Measurements from ENCODE around the gene NAPB.
"Not testable (repeated sequence)": the region's sequence is repeated elsewhere in the genome, so short reads cannot be mapped to it uniquely, and the experiment has no call there.

DNA sequence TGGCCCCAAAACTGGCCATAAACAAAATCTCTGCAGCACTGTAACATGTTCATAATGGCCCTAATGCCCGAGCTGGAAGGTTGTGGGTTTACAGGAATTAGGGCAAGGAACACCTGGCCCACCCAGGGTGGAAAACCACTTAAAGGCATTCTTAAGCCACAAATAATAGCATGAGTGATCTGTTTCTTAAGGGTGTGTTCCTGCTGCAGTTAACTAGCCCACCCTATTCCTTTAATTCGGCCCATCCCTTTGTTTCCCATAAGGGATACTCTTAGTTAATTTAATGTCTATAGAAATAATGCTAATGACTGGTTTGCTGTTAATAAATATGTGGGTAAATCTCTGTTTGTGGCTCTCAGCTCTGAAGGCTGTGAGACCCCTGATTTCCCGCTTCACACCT is 45.7 kb upstream of the NAPB start:
- TF ChIP-seq, protein P1, sequence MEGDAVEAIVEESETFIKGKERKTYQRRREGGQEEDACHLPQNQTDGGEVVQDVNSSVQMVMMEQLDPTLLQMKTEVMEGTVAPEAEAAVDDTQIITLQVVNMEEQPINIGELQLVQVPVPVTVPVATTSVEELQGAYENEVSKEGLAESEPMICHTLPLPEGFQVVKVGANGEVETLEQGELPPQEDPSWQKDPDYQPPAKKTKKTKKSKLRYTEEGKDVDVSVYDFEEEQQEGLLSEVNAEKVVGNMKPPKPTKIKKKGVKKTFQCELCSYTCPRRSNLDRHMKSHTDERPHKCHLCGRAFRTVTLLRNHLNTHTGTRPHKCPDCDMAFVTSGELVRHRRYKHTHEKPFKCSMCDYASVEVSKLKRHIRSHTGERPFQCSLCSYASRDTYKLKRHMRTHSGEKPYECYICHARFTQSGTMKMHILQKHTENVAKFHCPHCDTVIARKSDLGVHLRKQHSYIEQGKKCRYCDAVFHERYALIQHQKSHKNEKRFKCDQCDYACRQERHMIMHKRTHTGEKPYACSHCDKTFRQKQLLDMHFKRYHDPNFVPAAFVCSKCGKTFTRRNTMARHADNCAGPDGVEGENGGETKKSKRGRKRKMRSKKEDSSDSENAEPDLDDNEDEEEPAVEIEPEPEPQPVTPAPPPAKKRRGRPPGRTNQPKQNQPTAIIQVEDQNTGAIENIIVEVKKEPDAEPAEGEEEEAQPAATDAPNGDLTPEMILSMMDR (IDR thresholded peaks at IDR 0.05) = not testable (repeated sequence)
- not testable (repeated sequence) for TF ChIP-seq BHLHE40 (IDR thresholded peaks at IDR 0.05; ENCODE audit: low read depth, low read length); EP300 (IDR thresholded peaks at IDR 0.05); POLR2A (IDR thresholded peaks at IDR 0.05; ENCODE audit: low read length); CEBPB (IDR thresholded peaks at IDR 0.05); HEYL (CRISPR knock-in tag; IDR thresholded peaks at IDR 0.05); SREBF2 (IDR thresholded peaks at IDR 0.05); KDM5A (IDR thresholded peaks at IDR 0.05); HDAC2 (IDR thresholded peaks at IDR 0.05); JUN (IDR thresholded peaks at IDR 0.05); KDM1A (IDR thresholded peaks at IDR 0.05; ENCODE audit: low read depth); ZSCAN20 (CRISPR knock-in tag; IDR thresholded peaks at IDR 0.05)
- TF ChIP-seq, protein P2, sequence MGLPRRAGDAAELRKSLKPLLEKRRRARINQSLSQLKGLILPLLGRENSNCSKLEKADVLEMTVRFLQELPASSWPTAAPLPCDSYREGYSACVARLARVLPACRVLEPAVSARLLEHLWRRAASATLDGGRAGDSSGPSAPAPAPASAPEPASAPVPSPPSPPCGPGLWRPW (IDR thresholded peaks at IDR 0.05) = not testable (repeated sequence)

Measured in A549 (cell line).